HG02943 (cell line): ENCODE measurements around the gene GATA1.
"Not testable (repeated sequence)": the region's sequence is repeated elsewhere in the genome, so short reads cannot be mapped to it uniquely, and the experiment has no call there.

Source experiments
- ATAC-seq: cut with Tn5 transposase; IDR thresholded peaks from one replicate; pipeline ENCODE4 v1.9.1; 2021; ENCODE audit warnings: mild to moderate bottlenecking, low read depth, moderate library complexity; ENCODE audit not compliant: unreplicated experiment

The GATA1 gene

GRCh38 chrX:48806081-48806480 is 19.7 kb downstream of the GATA1 start:
- no peak for ATAC-seq

GRCh38 chrX:48813644-48814043 is 27.3 kb downstream of the GATA1 start:
- no peak for ATAC-seq

DNA sequence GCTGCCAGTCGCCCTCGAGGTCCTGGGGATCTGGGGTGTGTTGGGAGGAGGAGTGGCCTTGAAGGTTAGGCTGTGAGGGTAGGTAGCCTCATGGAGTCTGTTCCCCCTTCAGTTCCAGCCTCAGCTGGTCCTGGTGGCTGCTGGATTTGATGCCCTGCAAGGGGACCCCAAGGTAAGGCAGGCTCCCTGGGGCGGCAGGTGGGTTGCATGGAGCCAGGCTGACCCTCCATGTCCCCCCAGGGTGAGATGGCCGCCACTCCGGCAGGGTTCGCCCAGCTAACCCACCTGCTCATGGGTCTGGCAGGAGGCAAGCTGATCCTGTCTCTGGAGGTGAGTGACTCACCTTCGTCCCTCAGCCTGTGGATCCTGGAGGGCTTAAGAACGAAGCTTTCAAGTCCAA is 28.3 kb downstream of the GATA1 start:
- ATAC-seq: no peak

DNA sequence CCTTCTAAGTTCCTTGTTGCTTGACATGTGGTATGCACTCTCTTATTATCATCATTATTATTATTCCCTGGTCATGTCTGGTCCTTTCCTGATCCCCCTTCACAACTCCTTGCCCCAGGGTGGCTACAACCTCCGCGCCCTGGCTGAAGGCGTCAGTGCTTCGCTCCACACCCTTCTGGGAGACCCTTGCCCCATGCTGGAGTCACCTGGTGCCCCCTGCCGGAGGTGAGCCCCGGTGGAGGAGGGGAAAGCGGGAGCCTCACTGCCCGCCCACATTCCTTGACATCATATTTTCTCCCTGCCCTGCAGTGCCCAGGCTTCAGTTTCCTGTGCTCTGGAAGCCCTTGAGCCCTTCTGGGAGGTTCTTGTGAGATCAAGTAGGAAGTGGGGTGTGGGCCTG is 28.9 kb downstream of the GATA1 start:
- ATAC-seq: no peak

GRCh38 chrX:48816014-48816810 is 29.8 kb downstream of the GATA1 start:
- no peak for ATAC-seq

DNA sequence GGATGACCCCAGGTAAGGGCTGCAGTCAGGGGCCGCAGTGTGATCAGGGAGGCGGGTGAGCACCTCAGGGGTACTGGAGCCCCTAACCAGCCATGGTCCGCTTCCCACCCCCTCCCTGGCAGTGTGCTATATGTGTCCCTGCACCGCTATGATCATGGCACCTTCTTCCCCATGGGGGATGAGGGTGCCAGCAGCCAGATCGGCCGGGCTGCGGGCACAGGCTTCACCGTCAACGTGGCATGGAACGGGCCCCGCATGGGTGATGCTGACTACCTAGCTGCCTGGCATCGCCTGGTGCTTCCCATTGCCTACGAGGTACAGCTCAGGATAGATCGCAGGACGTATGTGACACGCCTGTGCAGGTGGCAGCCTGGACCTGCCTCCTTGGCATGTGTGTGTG is 31.7 kb downstream of the GATA1 start:
- ATAC-seq: no peak

DNA sequence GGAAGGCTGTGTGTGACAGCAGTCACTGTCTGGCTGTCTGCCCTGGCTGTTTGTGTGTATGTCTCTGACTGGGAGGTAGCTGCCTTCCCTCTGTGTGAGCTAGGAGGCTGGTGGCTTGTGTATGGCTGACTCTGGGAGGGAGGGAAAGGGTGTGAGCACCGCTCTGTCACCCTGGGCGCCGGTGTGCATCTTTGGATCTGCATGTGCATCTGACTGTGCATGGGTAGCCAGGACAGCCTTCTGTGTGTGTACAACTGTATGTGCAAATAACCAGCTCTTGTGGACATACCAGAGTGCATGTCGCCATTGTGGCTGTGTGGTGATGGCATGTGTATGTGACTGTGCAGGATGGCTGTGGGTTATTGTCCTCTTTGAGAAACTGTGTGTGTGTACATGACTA is 32.5 kb downstream of the GATA1 start:
- ATAC-seq: no peak

GRCh38 chrX:48819394-48819793 is 33.0 kb downstream of the GATA1 start:
- ATAC-seq: not testable (repeated sequence)

DNA sequence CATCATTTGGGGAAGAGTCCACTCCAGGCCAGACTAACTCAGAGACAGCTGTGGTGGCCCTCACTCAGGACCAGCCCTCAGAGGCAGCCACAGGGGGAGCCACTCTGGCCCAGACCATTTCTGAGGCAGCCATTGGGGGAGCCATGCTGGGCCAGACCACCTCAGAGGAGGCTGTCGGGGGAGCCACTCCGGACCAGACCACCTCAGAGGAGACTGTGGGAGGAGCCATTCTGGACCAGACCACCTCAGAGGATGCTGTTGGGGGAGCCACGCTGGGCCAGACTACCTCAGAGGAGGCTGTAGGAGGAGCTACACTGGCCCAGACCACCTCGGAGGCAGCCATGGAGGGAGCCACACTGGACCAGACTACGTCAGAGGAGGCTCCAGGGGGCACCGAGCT is 36.7 kb downstream of the GATA1 start:
- no peak for ATAC-seq

DNA sequence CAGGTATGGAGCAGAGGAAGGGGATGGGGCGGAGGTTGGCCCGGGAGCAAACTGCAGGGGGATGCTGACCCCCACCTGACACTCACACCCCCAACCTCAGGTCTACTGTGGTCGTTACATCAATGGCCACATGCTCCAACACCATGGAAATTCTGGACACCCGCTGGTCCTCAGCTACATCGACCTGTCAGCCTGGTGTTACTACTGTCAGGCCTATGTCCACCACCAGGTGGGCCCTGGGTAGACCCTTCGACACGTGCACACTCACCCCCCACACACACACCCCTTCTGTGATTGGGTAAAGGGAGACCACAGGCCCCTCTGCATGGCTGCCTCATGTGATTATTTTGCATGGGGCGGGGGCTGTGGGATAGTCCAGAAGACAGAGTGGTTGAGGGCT is 37.7 kb downstream of the GATA1 start:
- no peak for ATAC-seq

GRCh38 chrX:48826135-48826875 is 39.9 kb downstream of the GATA1 start, which contains the start of gene ERAS:
ERAS (plus strand) TSS chrX:48826513; CDS start chrX:48829124, 2,611 bp downstream.
- ATAC-seq: no peak

- no peak for ATAC-seq
Observed at GRCh38 chrX:48826876-48827653, 40.7 kb downstream of the GATA1 start.

DNA sequence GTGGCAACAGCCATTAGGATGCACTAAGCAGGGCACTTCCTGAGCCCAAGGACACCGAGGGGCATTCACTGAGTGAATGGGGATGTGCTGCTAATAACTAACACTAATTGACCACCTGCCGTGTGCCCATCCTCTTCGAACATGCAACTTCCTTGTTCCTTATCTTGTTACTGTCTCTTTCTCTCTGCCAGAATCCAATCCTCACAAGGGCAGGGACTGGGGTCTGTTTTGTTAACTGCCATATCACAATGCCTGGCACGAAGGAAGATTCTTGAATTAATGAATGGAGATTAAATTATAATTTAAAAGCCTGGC is 41.2 kb downstream of the GATA1 start:
- no peak for ATAC-seq

- ATAC-seq: no peak
Observed at GRCh38 chrX:48829016-48829735, 42.8 kb downstream of the GATA1 start.

- ATAC-seq: no peak
Observed at GRCh38 chrX:48831136-48831908, 44.9 kb downstream of the GATA1 start.

GRCh38 chrX:48831909-48832291 is 45.5 kb downstream of the GATA1 start:
- ATAC-seq: no peak

GRCh38 chrX:48833542-48834138 is 47.2 kb downstream of the GATA1 start:
- no peak for ATAC-seq

- ATAC-seq: no peak
Observed at GRCh38 chrX:48834383-48834709, 48.0 kb downstream of the GATA1 start.

DNA sequence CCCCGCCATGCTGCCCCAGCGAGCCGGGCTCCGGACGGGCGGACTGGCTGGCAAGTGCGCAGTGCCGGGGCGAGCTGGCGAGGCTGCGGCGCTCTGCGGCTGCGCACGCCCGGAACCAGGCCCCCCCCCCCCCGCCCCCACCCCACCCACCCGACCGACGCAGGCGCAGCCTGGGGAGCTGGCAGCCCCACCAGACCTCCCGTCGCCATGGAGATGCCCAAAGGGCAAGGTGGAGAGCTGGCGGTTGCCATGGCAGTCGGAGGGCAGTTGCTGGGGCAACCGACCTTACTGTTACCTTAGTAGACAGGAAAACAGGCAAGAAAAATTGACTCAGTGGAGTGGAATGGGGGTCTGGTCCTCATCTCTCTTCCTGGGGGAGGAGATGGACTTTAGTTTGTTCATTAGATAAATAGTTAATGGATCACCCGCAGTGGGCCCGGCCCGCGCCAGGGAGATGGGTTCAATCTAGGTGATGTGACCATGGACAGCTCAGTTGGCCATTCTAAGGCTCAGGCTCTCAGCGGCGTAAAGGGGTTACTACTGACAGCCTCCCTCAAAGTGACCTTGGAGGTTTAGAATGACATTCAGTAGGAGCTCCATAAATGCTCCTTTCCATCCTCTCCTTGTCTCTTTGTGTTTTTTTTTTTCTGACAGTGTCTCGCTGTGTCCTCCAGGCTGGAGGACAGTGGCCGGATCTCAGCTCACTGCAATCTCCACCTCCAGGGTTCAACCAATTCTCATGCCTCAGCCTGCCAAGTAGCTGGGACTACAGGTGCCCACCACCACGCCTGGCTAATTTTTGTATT is 49.3 kb downstream of the GATA1 start, which contains the start of gene PCSK1N:
Gene PCSK1N (minus strand): TSS at position 87 of the 806 bp plus-strand sequence. CDS start 78 bp downstream, at position 9.
- no peak for ATAC-seq
